Lower lobe of right lung (tissue), 2 donors: Measurements from ENCODE around the gene ADAMTS12. TPM values are rescaled to one million over a fixed set of nuclear protein-coding genes. Genes with fewer than 3 reads are reported as not detected.
"Not testable (repeated sequence)": the region's sequence is repeated elsewhere in the genome, so short reads cannot be mapped to it uniquely, and the experiment has no call there.

Source experiments
- ATAC-seq, 2 donors: fragments of 200-7000 bp; cut with Tn5 transposase; one replicate each; pipeline ENCODE4 v1.9.1; 2020 to 2022; ENCODE audit warnings: mild to moderate bottlenecking in 2 of 2, moderate library complexity in 2 of 2
- DNase-seq: peaks from one replicate; pipeline ENCODE4 v3.0.0-alpha.2; 2020
- H3K27ac ChIP-seq: fragments of 200-600 bp; one replicate; pipeline ENCODE4 v1.8.0; 2022
- H3K27me3 ChIP-seq: fragments of 200-600 bp; one replicate; pipeline ENCODE4 v1.8.0; 2022; ENCODE audit warnings: low read depth
- H3K36me3 ChIP-seq: fragments of 200-600 bp; one replicate; pipeline ENCODE4 v1.8.0; 2022; ENCODE audit warnings: mild to moderate bottlenecking
- H3K4me1 ChIP-seq: fragments of 200-600 bp; one replicate; pipeline ENCODE4 v1.8.0; 2022
- H3K4me3 ChIP-seq: fragments of 200-600 bp; one replicate; pipeline ENCODE4 v1.8.0; 2022; ENCODE audit warnings: mild to moderate bottlenecking
- H3K9me3 ChIP-seq: fragments of 200-600 bp; one replicate; pipeline ENCODE4 v1.8.0; 2022
- intact Hi-C: fragments of 100-400 bp; cut with DNase I; formaldehyde crosslinking; loops from one replicate; pipeline ENCODE4 v1.11.0; 2022
- total RNA-seq: library from RNA; stranded (reverse); fragmentation: NEBNext Ultra II Directional; extraction: Animal tissue kit (Norgen Biotek cat#: 25700); gene quantifications from one replicate; pipeline ENCODE4 v1.2.1, GENCODE V29; 2021
- TF ChIP-seq, protein P1 (sequence below): fragments of 200-600 bp; IDR thresholded peaks from one replicate; pipeline ENCODE4 v1.8.0; 2022; ENCODE audit warnings: antibody characterized with exemption, mild to moderate bottlenecking
- donor health status: DM: no; HTN: yes; CAD: no; lungs with severe emphysema.

Gene ADAMTS12
- total RNA-seq, 1 donor from 2014 or later = 7.6 TPM

DNA sequence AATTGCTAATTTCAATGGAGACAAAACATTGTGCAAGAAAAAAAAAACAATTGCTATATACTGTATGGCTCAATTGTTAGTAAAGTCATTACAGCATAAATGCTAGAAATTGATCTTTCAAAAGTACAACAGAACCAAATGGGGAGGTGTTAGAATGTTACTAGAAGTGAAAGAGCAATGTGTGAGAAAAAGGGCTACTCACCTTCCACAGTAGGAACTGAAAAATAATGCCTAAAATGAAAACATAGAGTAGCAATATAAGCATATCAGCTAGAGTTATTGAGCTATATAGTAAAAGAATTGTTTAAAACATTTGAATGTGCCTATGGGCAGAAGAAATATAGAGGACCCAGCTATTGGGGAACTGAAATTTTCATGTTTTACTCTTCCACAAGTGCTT lies 33.5 kb upstream of the ADAMTS12 start:
- Histone ChIP-seq H3K4me3 (no peak overlapping the region), H3K9me3 (no peaks in the 10 kb centered on the region), H3K36me3 (no peaks in the 10 kb centered on the region), H3K4me1 (no peaks in the 10 kb centered on the region), H3K27ac (no peak overlapping the region), H3K27me3 (no peaks in the 10 kb centered on the region)
- intact Hi-C loops = no loop called here
- DNase-seq (no peak), ATAC-seq (no peak)
- TF ChIP-seq, protein P1, sequence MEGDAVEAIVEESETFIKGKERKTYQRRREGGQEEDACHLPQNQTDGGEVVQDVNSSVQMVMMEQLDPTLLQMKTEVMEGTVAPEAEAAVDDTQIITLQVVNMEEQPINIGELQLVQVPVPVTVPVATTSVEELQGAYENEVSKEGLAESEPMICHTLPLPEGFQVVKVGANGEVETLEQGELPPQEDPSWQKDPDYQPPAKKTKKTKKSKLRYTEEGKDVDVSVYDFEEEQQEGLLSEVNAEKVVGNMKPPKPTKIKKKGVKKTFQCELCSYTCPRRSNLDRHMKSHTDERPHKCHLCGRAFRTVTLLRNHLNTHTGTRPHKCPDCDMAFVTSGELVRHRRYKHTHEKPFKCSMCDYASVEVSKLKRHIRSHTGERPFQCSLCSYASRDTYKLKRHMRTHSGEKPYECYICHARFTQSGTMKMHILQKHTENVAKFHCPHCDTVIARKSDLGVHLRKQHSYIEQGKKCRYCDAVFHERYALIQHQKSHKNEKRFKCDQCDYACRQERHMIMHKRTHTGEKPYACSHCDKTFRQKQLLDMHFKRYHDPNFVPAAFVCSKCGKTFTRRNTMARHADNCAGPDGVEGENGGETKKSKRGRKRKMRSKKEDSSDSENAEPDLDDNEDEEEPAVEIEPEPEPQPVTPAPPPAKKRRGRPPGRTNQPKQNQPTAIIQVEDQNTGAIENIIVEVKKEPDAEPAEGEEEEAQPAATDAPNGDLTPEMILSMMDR = no peak

DNA sequence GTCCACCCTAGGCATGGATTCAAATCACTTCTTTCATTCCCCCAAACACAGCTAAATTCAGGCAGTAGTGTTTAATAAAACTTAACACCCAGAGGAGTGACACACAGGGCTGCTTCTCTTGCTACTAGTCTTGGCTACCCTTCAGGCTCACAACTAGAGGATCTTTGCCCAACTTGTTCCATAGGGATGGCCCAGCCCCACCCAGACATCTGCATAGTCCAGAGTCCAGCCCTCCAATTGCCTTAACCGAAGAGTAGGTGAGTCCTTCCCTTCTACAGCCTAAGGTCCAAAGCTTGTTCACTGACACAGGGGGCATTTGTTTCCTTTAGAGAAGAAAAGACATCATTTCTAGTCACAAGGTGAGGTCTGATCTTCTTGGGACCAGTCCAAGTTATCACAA lies 29.2 kb upstream of the ADAMTS12 start:
- TF ChIP-seq, protein P1 = no peak
- Histone ChIP-seq H3K4me1 (no peaks in the 10 kb centered on the region), H3K27me3 (no peaks in the 10 kb centered on the region), H3K36me3 (no peaks in the 10 kb centered on the region), H3K4me3 (no peak overlapping the region), H3K9me3 (peaks cover 3% of the 10 kb centered on the region), H3K27ac (no peak overlapping the region)
- intact Hi-C loops = no loop called here
- DNase-seq (no peak), ATAC-seq (no peak)

DNA sequence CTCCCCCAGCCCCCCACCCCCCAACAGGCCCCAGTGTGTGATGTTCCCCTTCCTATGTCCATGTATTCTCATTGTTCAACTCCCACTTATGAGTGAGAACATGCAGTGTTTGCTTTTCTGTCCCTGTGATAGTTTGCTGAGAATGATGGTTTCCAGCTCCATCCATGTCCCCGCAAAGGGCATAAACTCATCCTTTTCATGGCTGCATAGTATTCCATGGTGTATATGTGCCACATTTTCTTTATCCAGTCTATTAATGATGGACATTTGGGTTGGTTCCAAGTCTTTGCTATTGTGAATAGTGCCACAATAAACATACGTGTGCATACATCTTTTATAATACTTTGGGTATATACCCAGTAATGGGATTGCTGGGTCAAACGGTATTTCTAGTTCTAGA lies 23.1 kb upstream of the ADAMTS12 start:
- ATAC-seq, H3K27ac ChIP-seq, DNase-seq, H3K9me3 ChIP-seq, H3K4me3 ChIP-seq, H3K27me3 ChIP-seq, intact Hi-C loops, H3K4me1 ChIP-seq, H3K36me3 ChIP-seq: not testable (repeated sequence)

DNA sequence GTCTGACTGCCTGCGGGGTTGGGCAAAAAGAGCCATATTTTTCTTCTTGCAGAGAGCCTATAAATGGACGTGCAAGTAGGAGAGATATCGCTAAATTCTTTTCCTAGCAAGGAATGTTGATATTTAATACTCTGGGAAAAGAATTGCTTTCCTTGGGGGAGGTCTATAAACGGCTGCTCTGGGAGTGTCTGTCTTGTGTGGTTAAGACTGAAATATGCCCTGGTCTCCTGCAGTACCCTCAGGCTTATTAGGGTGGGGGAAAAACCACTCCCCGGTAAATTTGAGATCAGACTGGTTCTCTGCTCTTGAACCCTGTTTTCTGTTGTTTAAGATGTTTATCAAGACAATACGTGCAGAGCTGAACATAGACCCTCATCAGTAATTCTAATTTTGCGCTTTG lies 14.5 kb upstream of the ADAMTS12 start:
- intact Hi-C loops, H3K27me3 ChIP-seq, ATAC-seq, H3K36me3 ChIP-seq, H3K4me3 ChIP-seq, H3K4me1 ChIP-seq, DNase-seq, H3K27ac ChIP-seq: not testable (repeated sequence)
- H3K9me3 ChIP-seq = peaks cover 25% of the 10 kb centered on the region

DNA sequence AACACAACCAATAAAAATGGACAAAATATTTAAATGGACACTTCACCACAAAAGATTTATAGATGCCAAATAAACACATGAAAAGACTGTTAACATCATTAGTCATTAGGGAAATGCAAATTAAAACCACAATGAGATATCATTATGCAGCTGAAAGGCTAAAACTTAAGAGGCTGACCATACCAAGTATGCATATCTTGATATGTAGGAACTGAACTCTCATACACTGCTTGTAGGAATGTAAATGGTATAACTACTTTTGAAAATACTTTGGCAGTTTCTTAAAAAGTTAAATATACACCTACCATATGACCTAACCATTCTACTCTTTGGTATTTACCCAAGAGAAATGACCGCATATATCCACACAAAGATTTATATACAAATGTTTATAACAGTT lies 13.6 kb upstream of the ADAMTS12 start:
- Histone ChIP-seq H3K36me3 (no peaks in the 10 kb centered on the region), H3K4me1 (no peaks in the 10 kb centered on the region), H3K4me3 (no peak overlapping the region), H3K27me3 (peaks cover 3% of the 10 kb centered on the region), H3K9me3 (peaks cover 25% of the 10 kb centered on the region), H3K27ac (no peak overlapping the region)
- TF ChIP-seq, protein P1 = no peak
- intact Hi-C loops = no loop called here
- DNase-seq = no peak
- no peak for ATAC-seq

DNA sequence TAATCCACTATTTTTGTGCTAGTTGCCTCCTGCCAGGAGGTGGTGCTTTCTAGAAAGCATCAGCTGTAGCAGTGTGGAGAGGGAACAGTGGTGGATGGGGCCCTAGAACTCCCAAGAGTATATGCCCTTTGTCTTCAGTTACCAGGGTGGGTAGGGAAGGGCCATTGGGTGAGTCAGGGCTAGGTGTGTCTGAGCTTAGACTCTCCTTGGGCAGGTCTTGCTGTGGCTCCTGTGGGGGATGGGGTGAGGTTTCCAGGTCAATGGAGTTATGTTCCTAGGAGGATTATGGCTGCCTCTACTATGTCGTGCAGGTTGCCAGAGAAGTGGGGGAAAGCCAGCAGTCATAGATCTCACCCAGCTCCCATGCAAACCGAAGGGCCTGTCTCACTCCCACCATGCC lies 11.3 kb upstream of the ADAMTS12 start:
- DNase-seq = no peak
- ATAC-seq = no peak
- no peaks in the 10 kb centered on the region for H3K4me1 ChIP-seq
- peaks cover 3% of the 10 kb centered on the region for H3K27me3 ChIP-seq
- TF ChIP-seq, protein P1 = no peak
- intact Hi-C loops = no loop called here
- H3K36me3 ChIP-seq = no peaks in the 10 kb centered on the region
- no peak overlapping the region for H3K4me3 ChIP-seq
- no peak overlapping the region for H3K27ac ChIP-seq
- H3K9me3 ChIP-seq = peaks cover 25% of the 10 kb centered on the region

DNA sequence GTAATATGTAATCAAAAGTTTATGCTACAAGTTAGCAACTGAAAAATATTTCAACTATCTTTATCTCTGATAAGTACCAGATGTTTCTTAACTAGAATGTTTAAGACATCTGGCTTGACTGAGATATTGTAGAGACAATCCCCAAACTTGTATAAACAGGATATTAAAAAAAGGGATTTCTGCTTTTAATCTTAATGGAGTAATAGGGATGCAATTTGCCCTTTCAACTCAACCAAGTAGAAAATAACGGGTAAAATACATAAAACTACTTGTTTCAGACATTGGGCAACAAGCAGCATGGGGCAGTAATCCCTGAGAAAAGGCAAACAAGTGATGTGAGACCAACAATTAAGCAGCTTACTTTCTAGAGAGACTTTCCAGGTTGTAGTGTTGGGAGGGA lies 9.4 kb upstream of the ADAMTS12 start:
- Histone ChIP-seq H3K4me1 (no peaks in the 10 kb centered on the region), H3K27ac (no peak overlapping the region), H3K27me3 (peaks cover 3% of the 10 kb centered on the region), H3K9me3 (peaks cover 9% of the 10 kb centered on the region), H3K4me3 (no peak overlapping the region), H3K36me3 (no peaks in the 10 kb centered on the region)
- intact Hi-C loops = no loop called here
- DNase-seq = no peak
- TF ChIP-seq, protein P1 = no peak
- ATAC-seq = no peak
